Heart right ventricle (tissue), 16 donors: ENCODE data around the gene PTX4. TPM values are rescaled to one million over a fixed set of nuclear protein-coding genes. Genes with fewer than 3 reads are reported as not detected.

Experiments used
- ATAC-seq, 8 donors: fragments of 200-7000 bp; cut with Tn5 transposase; one replicate each; pipeline ENCODE4 v1.9.1; 2020; ENCODE audit warnings: mild to moderate bottlenecking in 8 of 8, moderate library complexity in 8 of 8, moderate number of reproducible peaks in 1 of 8
- DNase-seq, 2 donors: peaks; one replicate each; pipeline ENCODE4 v3.0.0-alpha.2; 2020
- H3K27ac ChIP-seq, 10 donors: fragments of 200-600 bp; sonication (generic) in 2 of 10; one replicate each; pipeline versions ENCODE4 v1.5.0 to v1.8.0; 2020 to 2022; ENCODE audit warnings: mild to moderate bottlenecking in 3 of 10
- H3K27me3 ChIP-seq, 7 donors: fragments of 200-600 bp; one replicate each; pipeline ENCODE4 v1.8.0; 2021 to 2022; ENCODE audit warnings: mild to moderate bottlenecking in 2 of 7
- H3K36me3 ChIP-seq, 9 donors: fragments of 200-600 bp; sonication (generic) in 1 of 9; one replicate each; pipeline versions ENCODE4 v1.5.0 to v1.8.0; 2020 to 2022; ENCODE audit warnings: mild to moderate bottlenecking in 2 of 9
- H3K4me1 ChIP-seq, 9 donors: fragments of 200-600 bp; sonication (generic) in 1 of 9; one replicate each; pipeline versions ENCODE4 v1.5.0 to v1.8.0; 2020 to 2022; ENCODE audit warnings: mild to moderate bottlenecking in 4 of 9
- H3K4me3 ChIP-seq, 10 donors: fragments of 200-600 bp; sonication (generic) in 2 of 10; one replicate each; pipeline versions ENCODE4 v1.5.0 to v1.8.0; 2020 to 2022; ENCODE audit warnings: mild to moderate bottlenecking in 7 of 10, moderate library complexity in 2 of 10
- H3K9me3 ChIP-seq, 11 donors: fragments of 200-600 bp in 10 of 11; sonication (generic) in 2 of 11; one replicate each; pipeline versions ENCODE4 v1.5.0 to v1.8.0; 2013 to 2022; ENCODE audit warnings: mild to moderate bottlenecking in 2 of 11, control low read depth in 1 of 11, moderate library complexity in 1 of 11
- WGBS, 2 donors: extraction: QIAGEN DNeasy Blood & Tissue Kit; methylation state at CpG; one replicate each; pipeline ENCODE4 v1.1.7; 2013; ENCODE audit warnings: inconsistent platforms in 1 of 2; 5-methylcytosine and 5-hydroxymethylcytosine counted together
- intact Hi-C, 10 donors: fragments of 100-400 bp; cut with DNase I; formaldehyde crosslinking; loops; one replicate each; pipeline versions ENCODE4 v1.11.1 to v1.14.2; 2022
- polyA plus RNA-seq, 2 donors: library from polyadenylated mRNA; stranded (reverse); fragments of 200-250 nt; gene quantifications; one replicate each; pipeline ENCODE4 v1.2.3, GENCODE V29; 2013
- total RNA-seq, 10 donors: library from RNA; stranded (reverse); fragmentation: NEBNext Ultra II Directional in 3 of 10; extraction: Animal tissue kit (Norgen Biotek cat#: 25700) in 3 of 10; gene quantifications; one replicate each; pipeline versions ENCODE4 v1.2.1 to v1.2.4, GENCODE V29; 2021 to 2023
- TF ChIP-seq, protein P1 (sequence below), 9 donors: fragments of 200-600 bp; sonication (generic) in 2 of 9; IDR thresholded peaks; one replicate each; pipeline versions ENCODE4 v1.5.0 to v1.8.0; 2021 to 2022; ENCODE audit warnings: antibody characterized with exemption in 9 of 9, mild to moderate bottlenecking in 5 of 9, moderate library complexity in 1 of 9
- donor health status: Arrhythmogenic right ventricular cardiomyopathy.
- donor health status: ischemic (EF 13 %, LVEDD 7.1; RV severe dilation, severe dysfunction).
- donor health status: healthy with polysubstance abuse.
- donor health status: DM: no; HTN: yes; CAD: no.
- donor health status: DM: no; HTN: no; CAD: no.
- donor health status: ischemic (EF 25% LVEDD 6.9; RV normal size, moderate dysfunction).
- donor health status: ischemic (EF 25% LVEDD 5.7; RV mildly dilated, moderate dysfunction).
- donor health status: healthy.
- donor health status: DM: yes; HTN: yes; CAD: no.
- donor health status: Ischemic cardiomyopathy.
- donor health status: ischemic (EF 35%, LVEDD 5.7; RV mildly dilated, moderate dysfunction).
- donor health status: nonischemic (EF 11% LVEDD 7.7; RV severe dilation, severe dysfunction).
- donor health status: DM: yes; HTN: yes; CAD: no.
- donor health status: PGD.
- donor health status: ischemic (EF 29% LVEDD 5.4; RV normal size, mild dysfunction).
- donor health status: nonischemic (EF 23%, LVEDD 6.1; RV moderate dilation, normal function).

PTX4 gene
- total and polyA plus RNA-seq, 12 donors, result not detected

DNA sequence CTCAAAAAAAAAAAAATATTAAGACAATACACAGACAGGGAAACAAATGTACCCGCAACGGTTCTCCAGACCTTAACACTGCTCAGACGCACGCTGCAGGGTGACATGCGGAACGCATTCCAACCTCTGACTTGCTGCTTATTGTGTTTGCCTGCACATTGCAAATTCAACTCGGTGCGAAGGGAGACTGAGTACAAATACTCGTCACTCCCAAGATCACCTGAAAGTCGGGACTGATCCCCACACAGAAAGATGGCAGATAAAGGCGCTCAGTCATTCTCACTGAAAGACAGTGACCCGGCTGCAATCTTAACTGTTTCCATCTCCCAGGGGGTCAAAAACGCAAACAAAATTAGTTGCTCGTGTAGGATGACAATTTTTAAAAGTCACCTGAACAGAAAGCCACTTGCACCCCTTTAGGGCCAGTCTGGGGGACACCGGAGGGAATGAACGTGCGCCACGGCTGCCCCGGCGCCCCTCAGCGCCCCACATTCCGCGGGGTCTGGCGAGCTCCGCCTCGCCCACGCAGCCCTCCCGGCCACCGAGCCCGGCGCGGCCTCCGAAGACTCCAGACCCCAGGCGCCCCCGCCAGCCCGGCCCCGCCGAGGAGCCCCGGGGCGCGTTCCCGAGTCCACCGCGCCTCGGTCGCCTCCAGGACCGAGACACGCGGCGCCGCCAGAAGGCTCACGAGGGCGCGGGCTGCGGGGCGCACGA is 14.5 kb downstream of the PTX4 start:
- Histone ChIP-seq H3K9me3 (peaks cover 0 to 3% (median 0%) of the 10 kb centered on the region in 11 donors), H3K4me3 (peak overlapping the region; percentile 61 to 99 (median 90)), H3K4me1 (peaks cover 5 to 59% (median 24%) of the 10 kb centered on the region in 9 donors), H3K27ac (peak overlapping the region in 9 of 10 donors; percentile 89 to 99 (median 95)), H3K36me3 (no peaks in the 10 kb centered on the region), H3K27me3 (no peaks in the 10 kb centered on the region)
- WGBS, 2 donors, result 8 to 9% methylated on average over 54 to 57 of the region's 57 CpGs
- intact Hi-C loops, result loop anchor here in 3 of 10 donors (5.0 to 10.0 kb wide), 3 partner anchors 47 to 59 kb away; partner anchors contain the start of genes UNKL (in 1 of the 3) and UQCC4 (in 1 of the 3)
- TF ChIP-seq, protein P1, sequence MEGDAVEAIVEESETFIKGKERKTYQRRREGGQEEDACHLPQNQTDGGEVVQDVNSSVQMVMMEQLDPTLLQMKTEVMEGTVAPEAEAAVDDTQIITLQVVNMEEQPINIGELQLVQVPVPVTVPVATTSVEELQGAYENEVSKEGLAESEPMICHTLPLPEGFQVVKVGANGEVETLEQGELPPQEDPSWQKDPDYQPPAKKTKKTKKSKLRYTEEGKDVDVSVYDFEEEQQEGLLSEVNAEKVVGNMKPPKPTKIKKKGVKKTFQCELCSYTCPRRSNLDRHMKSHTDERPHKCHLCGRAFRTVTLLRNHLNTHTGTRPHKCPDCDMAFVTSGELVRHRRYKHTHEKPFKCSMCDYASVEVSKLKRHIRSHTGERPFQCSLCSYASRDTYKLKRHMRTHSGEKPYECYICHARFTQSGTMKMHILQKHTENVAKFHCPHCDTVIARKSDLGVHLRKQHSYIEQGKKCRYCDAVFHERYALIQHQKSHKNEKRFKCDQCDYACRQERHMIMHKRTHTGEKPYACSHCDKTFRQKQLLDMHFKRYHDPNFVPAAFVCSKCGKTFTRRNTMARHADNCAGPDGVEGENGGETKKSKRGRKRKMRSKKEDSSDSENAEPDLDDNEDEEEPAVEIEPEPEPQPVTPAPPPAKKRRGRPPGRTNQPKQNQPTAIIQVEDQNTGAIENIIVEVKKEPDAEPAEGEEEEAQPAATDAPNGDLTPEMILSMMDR (IDR thresholded peaks at IDR 0.05), result no peak
- ATAC-seq (no peak), DNase-seq (no peak)

DNA sequence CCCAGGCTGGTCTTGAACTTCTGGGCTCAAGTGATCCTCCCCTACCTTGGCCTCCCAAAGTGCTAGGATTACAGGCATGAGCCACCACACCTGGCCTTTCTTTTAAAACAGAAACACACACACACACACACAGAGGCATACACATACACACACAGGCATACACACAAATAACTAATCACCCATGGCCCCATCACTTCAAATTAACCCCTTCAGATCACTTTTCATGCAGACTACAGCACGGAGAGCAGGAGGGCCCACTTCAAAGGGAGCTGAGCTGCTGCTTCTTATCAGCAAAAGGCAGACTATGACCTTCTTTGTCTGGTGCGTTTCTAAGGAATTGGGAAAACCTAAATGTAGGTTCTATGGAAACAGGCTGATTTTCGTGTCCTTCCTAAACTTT is 15.8 kb downstream of the PTX4 start:
- DNase-seq (no peak), ATAC-seq (no peak)
- H3K4me1 ChIP-seq, result peaks cover 5 to 69% (median 26%) of the 10 kb centered on the region in 9 donors
- TF ChIP-seq, protein P1 (IDR thresholded peaks at IDR 0.05), result no peak
- H3K9me3 ChIP-seq, result peaks cover 0 to 3% (median 0%) of the 10 kb centered on the region in 11 donors
- no peaks in the 10 kb centered on the region for H3K27me3 ChIP-seq
- H3K27ac ChIP-seq, result no peak overlapping the region
- no peaks in the 10 kb centered on the region for H3K36me3 ChIP-seq
- intact Hi-C loops, result loop anchor here in 3 of 10 donors (5.0 to 10.0 kb wide), 3 partner anchors 46 to 58 kb away; partner anchors contain the start of genes UNKL (in 1 of the 3) and UQCC4 (in 1 of the 3)
- 59 to 74% methylated on average over 3 of the region's 3 CpGs for WGBS, 2 donors
- H3K4me3 ChIP-seq, result no peak overlapping the region

DNA sequence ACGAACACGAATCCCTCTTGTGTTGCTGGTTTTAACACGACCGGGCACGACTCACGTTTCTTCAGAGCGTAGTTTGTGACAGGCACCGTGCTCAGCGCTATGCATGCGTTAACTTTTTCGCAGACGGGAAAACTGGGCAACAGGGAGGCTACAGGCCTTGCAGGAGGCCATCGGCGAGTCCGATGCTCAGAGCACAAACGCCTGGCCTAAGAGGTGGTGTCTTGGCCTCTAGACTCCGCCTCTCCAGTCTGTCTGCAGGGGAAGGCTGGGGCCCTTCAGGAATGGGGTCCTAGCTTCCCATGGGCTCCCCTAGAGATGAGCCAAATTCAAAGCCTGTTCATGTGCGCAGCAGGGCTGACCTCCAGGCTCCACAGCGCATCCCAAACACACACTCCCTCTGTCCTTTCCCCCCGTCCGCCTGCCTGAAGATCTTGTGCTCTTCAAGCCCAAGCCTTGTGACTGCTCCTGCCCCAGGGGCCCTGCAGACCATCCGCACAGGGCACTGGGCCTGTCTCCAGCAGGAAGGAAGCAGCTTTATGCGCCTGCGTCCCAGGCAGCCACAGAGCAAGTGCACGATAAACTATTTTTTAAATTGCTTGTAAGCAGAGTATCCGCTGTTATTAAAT is 17.1 kb downstream of the PTX4 start:
- TF ChIP-seq, protein P1 (IDR thresholded peaks at IDR 0.05), result no peak
- H3K9me3 ChIP-seq, result peaks cover 0 to 3% (median 0%) of the 10 kb centered on the region in 11 donors
- H3K4me1 ChIP-seq, result peaks cover 11 to 77% (median 27%) of the 10 kb centered on the region in 9 donors
- intact Hi-C loops, result loop anchor here in 3 of 10 donors (5.0 to 10.0 kb wide), 3 partner anchors 44 to 57 kb away; partner anchors contain the start of genes UNKL (in 1 of the 3) and UQCC4 (in 1 of the 3)
- H3K27me3 ChIP-seq, result no peaks in the 10 kb centered on the region
- ATAC-seq, result no peak
- peak in 1 of 2 donors; percentile 4 for DNase-seq
- H3K4me3 ChIP-seq, result peak overlapping the region in 1 of 10 donors; percentile 12
- no peaks in the 10 kb centered on the region for H3K36me3 ChIP-seq
- 83 to 85% methylated on average over 26 of the region's 26 CpGs for WGBS, 2 donors
- peak overlapping the region in 1 of 10 donors; percentile 91 for H3K27ac ChIP-seq
